Raji (cell line): ENCODE data around the gene LDHA.

Experiments
- POLR2A ChIP-seq: IDR thresholded peaks from 2 replicates; pipeline ENCODE4 v1.6.1; 2011; ENCODE audit warnings: low read depth, low read length, control low read depth; ENCODE audit not compliant: insufficient read depth

LDHA gene

DNA sequence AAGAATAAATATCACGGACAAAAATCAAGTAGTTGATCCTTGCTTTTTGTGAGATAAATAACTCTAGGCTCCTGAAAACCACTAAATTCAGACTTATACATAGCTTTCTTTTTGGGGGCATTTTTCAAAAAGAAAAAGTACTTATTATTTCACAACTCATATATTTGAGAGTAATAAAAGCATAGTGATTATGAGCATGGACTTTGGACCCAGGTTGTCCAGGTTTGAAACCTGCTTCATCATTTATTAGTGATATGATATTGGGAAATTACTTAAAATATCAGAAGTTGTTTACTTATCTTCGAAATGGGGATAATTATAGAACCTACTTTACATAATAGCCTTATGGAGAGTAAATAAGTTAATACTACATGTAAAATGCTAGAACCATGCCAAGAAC is 44.3 kb downstream of the LDHA start:
- no peak for TF ChIP-seq POLR2A

DNA sequence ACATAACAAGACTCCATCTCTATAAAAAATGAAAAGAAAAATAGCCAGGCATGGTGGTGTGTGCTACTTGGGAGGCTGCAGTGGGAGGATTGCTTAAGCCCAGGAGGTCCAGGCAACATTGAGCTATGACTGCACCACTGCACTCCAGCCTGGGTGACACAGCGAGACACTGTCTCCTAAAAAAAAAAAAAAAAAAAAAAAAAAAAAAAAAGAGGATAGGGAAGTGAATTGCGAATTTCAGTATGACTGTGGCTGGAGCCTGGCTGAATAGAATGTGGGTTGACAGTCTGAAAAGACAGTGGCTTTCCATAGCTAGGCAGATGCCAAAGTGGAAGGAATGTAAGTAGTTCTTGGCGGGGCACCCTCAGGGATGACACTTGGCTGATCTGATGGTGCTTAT is 54.9 kb downstream of the LDHA start:
- TF ChIP-seq POLR2A, result no peak

DNA sequence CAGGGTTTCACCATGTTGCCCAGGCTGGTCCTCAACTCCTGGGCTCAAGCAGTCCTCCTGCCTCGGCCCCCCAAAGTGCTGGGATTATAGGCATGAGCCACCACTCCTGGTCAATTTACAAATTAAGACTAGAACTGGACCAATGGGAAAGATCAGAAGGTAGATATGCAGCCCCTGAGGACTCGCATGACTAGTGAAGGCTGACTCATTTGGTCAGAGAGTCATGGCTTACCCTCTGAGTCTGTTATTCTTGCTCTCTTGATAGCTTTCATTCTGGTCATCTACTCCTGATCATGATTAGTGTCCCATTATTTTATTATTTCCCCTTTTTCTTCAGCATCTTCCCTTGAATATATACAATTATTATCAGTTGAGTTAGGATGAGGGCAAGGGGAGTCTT is 58.6 kb downstream of the LDHA start:
- no peak for TF ChIP-seq POLR2A

DNA sequence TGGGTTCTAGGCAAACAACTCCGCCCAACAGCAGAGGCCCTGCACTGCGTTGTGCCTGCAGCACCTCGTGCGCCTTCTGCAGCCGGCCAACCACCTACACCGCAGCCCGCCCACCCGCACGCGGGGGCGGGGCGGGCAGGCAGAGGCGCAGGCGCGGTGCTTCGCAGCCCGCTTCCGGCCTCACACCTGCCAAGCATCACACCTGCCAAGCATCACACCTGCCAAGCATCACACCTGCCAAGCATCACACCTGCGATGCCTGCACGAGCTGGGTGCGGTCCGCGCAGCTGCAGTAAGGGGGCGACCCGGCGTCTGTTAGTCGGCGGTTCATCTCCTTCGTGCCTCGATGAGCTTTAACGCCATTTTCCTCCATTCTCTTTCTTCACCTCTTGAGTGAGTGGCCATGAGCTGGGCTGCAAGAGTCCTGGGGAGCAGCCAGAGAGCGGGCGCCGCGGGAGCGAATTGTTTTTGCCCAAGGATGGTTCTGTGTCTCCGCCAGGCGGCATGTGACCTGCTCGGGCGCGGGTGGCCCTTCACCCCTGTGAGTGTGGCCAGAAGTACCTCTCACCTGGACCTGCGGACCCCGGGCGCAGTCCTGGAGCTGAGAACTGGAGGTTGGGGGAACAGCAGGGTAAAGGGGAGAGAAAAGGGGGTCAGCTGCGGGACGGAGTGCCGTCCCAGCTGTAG is 61.5 kb downstream of the LDHA start, which contains the start of gene LDHAL6A:
Gene LDHAL6A (plus strand): TSS at position 171 of the 687 bp plus-strand sequence. CDS start 825 bp downstream, outside the sequence.
- no peak for TF ChIP-seq POLR2A

DNA sequence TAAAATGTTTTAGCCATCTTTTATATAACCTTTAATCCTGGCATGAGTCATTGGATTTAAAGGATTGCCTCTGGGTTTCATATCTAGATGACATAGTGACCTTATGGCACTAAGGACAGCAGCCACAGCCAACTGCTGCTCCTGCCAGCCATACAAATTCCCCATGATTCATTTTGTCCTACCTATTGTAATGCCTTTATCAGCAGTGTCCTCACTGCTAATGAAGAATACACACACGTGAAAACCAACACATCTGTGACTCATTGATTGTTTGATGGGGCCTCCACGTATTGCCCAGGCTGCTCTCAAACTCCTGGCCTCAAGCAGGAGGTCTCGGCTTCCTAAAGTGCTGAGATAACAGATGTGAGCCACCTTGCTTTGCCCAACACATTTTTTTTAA is 63.1 kb downstream of the LDHA start:
- no peak for TF ChIP-seq POLR2A
